ENCODE results near the gene CD59.
A peak's percentile ranks its signal among the peaks of the same experiment; 100 is the strongest.

DNA sequence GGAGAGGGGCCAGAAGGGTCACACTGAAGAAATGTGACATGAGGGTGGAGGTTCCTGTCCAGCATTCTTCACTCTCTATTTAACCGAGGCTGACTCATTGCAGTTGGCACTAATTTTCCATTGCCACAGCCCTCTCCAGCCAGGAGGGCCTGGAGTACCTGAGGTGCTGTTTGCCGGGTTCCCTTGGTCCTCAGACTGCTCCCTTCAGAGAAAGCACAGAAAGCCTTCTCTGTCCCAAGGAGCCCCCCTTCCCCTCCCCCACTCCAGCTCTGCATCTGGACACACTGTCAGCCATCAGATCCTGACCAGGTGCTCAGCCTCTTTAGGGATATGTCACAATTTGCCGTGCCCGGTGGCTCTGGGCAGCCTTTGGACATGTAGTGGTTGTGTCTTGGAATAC lies 32.4 kb downstream of the CD59 start:
- TF ChIP-seq, protein P1, sequence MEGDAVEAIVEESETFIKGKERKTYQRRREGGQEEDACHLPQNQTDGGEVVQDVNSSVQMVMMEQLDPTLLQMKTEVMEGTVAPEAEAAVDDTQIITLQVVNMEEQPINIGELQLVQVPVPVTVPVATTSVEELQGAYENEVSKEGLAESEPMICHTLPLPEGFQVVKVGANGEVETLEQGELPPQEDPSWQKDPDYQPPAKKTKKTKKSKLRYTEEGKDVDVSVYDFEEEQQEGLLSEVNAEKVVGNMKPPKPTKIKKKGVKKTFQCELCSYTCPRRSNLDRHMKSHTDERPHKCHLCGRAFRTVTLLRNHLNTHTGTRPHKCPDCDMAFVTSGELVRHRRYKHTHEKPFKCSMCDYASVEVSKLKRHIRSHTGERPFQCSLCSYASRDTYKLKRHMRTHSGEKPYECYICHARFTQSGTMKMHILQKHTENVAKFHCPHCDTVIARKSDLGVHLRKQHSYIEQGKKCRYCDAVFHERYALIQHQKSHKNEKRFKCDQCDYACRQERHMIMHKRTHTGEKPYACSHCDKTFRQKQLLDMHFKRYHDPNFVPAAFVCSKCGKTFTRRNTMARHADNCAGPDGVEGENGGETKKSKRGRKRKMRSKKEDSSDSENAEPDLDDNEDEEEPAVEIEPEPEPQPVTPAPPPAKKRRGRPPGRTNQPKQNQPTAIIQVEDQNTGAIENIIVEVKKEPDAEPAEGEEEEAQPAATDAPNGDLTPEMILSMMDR (IDR thresholded peaks at IDR 0.05; ENCODE audit: extremely low read depth in 1 of 2, insufficient read depth in 1 of 2, low read depth in 1 of 2, low read length in 2 of 2): no peak
- TF ChIP-seq POLR2A (IDR thresholded peaks at IDR 0.05; ENCODE audit: low read depth, low read length) (no peak), EZH2 (IDR thresholded peaks at IDR 0.05; ENCODE audit: borderline replicate concordance, low read depth, low read length, severe bottlenecking) (no peak), FOS (IDR thresholded peaks at IDR 0.05; ENCODE audit: borderline replicate concordance, insufficient read depth, low read length) (peak; percentile 64), POLR2AphosphoS5 (IDR thresholded peaks at IDR 0.05; ENCODE audit: insufficient read depth, low read depth, low read length) (peak; percentile 64), JUN (IDR thresholded peaks at IDR 0.05; ENCODE audit: borderline replicate concordance, insufficient read depth, insufficient read length, low read depth) (peak; percentile 38), GATA2 (IDR thresholded peaks at IDR 0.05; ENCODE audit: insufficient read depth, insufficient read length, low read depth, low read length) (no peak)

Data from endothelial cell of umbilical vein (primary cell).